ENCODE data around the gene MMP24OS.

GRCh38 chr20:35251613-35251940, 26.3 kb downstream of the MMP24OS start:
- TF ChIP-seq POLR2AphosphoS2 (IDR thresholded peaks at IDR 0.05; ENCODE audit: low read depth, low read length) = no peak
- TF ChIP-seq RFX5 (IDR thresholded peaks at IDR 0.05; ENCODE audit: low read depth, low read length) = no peak
- no peak for TF ChIP-seq ESRRA (IDR thresholded peaks at IDR 0.05; ENCODE audit: low read length)
- TF ChIP-seq RAD21 (IDR thresholded peaks at IDR 0.05; ENCODE audit: insufficient read depth, low read depth, low read length) = no peak
- no peak for TF ChIP-seq POLR2A (IDR thresholded peaks at IDR 0.05; ENCODE audit: low read depth, low read length)
- TF ChIP-seq NRF1 (conservative IDR thresholded peaks at IDR 0.05; ENCODE audit: low read depth, low read length) = no peak
- TF ChIP-seq CTCF (IDR thresholded peaks at IDR 0.05 in 2 of 3, conservative IDR thresholded peaks at IDR 0.05 in 1 of 3; ENCODE audit: control insufficient read depth in 2 of 3, extremely low read depth in 1 of 3, insufficient read depth in 1 of 3, low read depth in 3 of 3, low read length in 3 of 3) = no peak
- no peak for TF ChIP-seq ZNF274 (IDR thresholded peaks at IDR 0.05; ENCODE audit: insufficient read depth, insufficient read length)
- no peak for TF ChIP-seq POLR2AphosphoS5 (IDR thresholded peaks at IDR 0.05; ENCODE audit: low read length)
- no peak for TF ChIP-seq TCF12 (IDR thresholded peaks at IDR 0.05; ENCODE audit: low read depth, low read length)
- TF ChIP-seq EZH2 (IDR thresholded peaks at IDR 0.05; ENCODE audit: borderline replicate concordance, control insufficient read depth, low read depth, low read length) = no peak
- no peak for TF ChIP-seq GABPA (IDR thresholded peaks at IDR 0.05; ENCODE audit: low read depth)
- TF ChIP-seq GATAD2B (conservative IDR thresholded peaks at IDR 0.05; ENCODE audit: low read depth) = no peak
